ENCODE measurements around the gene EGR4.
A peak's percentile ranks its signal among the peaks of the same experiment; 100 is the strongest.

The EGR4 gene

GRCh38 chr2:73290049-73290839 is 3.1 kb downstream of the EGR4 start:
- no peak overlapping the region for H3K4me3 ChIP-seq (ENCODE audit: low read depth, low read length)

DNA sequence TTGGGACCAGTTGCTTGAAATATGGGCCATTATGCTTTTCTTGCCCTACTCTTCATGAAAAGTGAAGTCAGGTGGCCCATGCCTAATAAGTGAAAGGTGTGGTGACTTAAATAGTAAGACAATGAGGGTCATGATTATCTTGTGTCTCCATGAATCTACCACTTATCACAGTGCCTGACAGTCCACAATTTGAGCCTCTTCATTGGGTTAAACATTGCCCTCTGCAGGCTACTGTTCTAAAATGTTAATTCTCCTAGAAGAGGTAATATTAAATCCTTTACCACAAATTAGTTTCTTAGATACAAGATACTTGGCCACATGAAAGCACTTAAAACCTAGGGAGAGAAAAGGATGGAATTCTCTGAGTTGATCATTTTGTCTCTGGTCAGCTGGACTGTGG is 4.0 kb downstream of the EGR4 start:
- H3K4me3 ChIP-seq (ENCODE audit: low read depth, low read length), result no peak overlapping the region

GRCh38 chr2:73286134-73286655 is 7.2 kb downstream of the EGR4 start:
- H3K4me3 ChIP-seq (ENCODE audit: low read depth, low read length), result no peak overlapping the region

DNA sequence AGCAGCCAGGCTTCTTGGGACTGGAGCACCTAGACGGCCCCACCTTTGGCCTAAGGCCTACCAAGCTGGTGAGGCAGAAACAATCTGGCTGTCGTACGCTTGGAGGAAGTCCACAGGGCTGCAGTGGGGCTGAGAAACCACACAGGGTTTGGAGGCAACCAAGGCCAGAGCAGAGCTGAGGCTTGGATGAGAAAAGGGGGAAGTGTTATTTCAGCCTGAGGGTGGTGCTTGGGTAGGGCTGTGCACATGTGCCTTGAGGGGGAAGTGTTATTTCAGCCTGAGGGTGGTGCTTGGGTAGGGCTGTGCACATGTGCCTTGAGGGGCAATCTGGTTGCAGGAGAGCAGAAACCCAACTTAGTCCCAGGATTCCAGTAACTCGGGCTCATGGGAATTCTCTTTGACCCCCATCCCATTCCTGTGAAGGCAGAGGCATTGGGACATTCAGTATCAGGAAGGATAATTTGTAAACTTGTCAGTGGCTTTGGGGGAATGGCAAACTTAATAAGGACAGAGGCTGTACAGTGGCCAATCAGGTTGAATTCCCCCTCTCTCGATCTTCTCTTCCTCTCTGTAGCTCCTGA is 8.1 kb downstream of the EGR4 start:
- H3K4me3 ChIP-seq (ENCODE audit: low read depth, low read length), result peak overlapping the region; percentile 59

- peak within 1 kb of the TSS; percentile 74 for H3K4me3 ChIP-seq (ENCODE audit: low read depth, low read length)
Measured at GRCh38 chr2:73284296-73285158, 8.8 kb downstream of the EGR4 start, which contains the start of gene FBXO41. FBXO41 (minus strand) TSS chr2:73284478; CDS start chr2:73269630, 14,848 bp downstream.

GRCh38 chr2:73283545-73284295 is 9.6 kb downstream of the EGR4 start:
- peak overlapping the region; percentile 74 for H3K4me3 ChIP-seq (ENCODE audit: low read depth, low read length)

DNA sequence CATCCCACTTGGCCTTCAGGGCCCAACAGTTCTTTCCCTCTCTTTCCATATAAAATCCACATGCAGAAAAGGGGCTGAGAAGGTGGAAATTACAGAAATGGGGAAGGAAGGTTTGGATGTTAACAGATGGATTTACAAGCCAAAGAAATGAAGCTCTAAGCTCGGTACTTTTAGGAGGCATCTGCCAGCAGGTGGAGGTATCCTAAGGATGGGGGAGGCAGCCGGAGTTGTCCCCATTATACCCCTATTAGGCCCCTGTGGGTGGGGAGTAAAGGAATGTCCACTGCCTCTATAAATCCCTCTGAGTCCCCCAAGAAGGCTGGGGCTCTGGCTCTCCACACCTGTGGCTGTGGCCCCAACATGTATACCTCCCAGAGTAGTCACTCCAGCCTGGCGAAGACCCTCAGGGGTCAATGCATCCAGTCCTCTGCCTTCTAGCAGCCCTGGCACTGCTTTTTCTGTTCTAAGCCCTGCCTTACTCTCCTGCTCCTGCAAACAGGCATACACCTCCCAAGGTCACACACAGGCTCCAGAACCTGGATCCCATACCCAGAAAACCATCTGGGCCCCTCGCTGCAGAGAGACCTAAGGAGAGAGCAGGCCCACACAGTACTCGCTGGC is 10.3 kb downstream of the EGR4 start:
- H3K4me3 ChIP-seq (ENCODE audit: low read depth, low read length), result peak overlapping the region; percentile 74

DNA sequence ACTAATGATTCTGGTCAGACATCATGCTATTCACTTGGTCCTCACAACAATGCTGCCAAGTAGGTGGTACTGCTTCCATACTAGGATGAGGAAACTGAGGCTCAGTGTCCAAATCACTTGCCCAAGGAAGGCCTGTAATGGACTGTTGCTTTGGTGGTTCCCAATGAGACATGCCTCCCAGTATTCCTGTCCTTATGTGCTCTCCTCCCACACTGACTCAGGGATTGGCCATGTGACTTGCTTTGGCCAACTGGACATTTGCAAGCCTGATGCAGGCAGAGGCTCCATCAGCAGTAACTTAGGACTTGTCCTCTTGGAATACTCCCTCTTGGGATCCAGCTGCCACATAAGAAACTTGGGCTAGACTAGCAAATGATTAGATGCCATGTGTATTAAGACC is 12.1 kb downstream of the EGR4 start:
- H3K4me3 ChIP-seq (ENCODE audit: low read depth, low read length), result no peak overlapping the region

- no peak overlapping the region for H3K4me3 ChIP-seq (ENCODE audit: low read depth, low read length)
Measured at GRCh38 chr2:73279852-73280251, 13.5 kb downstream of the EGR4 start.

GRCh38 chr2:73272270-73272669 is 21.1 kb downstream of the EGR4 start:
- no peak overlapping the region for H3K4me3 ChIP-seq (ENCODE audit: low read depth, low read length)

- H3K4me3 ChIP-seq (ENCODE audit: low read depth, low read length), result peak overlapping the region; percentile 27
Measured at GRCh38 chr2:73269686-73270465, 23.5 kb downstream of the EGR4 start.

- peak overlapping the region; percentile 27 for H3K4me3 ChIP-seq (ENCODE audit: low read depth, low read length)
Measured at GRCh38 chr2:73268830-73269685, 24.3 kb downstream of the EGR4 start.

DNA sequence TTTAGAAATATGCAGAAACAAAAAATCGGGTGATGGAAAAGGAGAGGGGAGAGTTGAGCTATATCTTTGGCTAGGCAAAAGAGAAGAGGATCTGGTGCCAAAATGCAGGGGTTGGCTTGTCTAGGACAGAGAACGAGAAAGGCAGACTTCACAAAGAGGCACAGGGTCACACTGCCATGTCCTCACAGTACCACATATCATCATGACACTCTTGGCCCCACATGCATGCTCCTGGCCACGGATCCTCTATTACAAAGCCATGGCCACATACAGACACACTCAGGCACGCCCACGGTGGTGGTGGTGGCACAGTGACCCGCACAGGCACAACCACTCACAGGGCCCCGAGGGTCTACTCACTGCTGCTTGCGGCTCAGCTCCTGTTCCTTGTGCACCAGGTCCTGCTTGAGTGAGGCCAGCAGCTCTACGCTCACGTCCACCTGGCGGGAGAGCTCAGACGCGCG is 24.9 kb downstream of the EGR4 start:
- peak overlapping the region; percentile 9 for H3K4me3 ChIP-seq (ENCODE audit: low read depth, low read length)

DNA sequence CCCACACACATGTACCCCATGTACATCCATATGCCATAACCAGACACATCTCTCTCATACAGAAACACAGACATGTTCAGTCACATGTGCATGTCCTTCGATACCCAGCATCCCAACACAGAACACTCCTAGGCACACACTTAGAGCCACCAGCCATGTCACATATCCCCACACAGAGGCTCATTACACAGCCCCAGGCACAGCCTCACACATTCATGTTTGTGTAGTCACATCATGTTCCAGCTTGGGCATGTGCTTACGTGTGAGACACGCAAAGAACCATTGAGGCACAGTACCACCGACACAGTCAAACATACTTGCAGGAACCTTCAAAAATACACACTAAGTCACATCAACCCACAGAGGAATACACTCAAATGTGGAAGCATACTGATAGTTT is 26.3 kb downstream of the EGR4 start:
- no peak overlapping the region for H3K4me3 ChIP-seq (ENCODE audit: low read depth, low read length)

DNA sequence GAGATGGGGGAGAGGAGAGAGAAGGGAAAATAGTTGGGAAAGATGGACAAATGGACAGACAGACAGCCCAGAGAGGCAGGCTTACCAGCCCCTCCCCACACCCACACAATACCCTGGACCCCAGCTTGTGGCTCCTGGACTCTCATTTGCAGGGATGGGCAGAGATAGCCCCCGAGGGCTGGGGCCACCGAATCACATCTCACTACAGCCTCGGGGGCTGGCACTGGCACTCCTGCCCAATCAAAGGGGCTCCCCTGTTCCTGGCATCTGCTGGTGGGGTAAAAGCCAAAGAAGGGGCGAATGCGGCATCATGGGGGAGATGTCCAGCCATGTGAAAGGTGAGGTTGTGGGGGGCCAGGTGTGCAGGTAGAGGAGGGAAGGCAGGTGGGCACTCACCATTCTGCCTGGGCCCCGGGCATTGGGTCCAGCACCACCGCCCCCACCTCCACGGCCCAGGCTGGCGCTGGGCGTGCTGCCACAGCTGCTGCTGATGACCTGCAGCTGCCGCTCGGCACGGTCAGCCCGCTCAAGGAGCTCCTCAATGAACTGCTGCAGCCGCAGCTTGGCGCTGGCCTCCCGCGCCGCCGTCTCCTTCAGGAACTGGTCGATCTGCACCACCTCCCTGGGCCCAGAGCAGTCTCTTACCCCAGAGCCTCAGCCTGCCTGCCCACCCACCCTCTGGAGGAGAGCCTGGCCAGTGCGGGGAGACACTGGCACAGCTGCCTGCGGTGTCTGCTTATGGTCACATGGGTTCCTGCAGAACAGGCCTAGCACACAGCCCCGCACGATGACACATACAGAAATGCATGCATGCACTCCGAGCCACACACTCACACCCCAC is 27.1 kb downstream of the EGR4 start:
- no peak overlapping the region for H3K4me3 ChIP-seq (ENCODE audit: low read depth, low read length)

GRCh38 chr2:73265298-73266060 is 27.9 kb downstream of the EGR4 start:
- no peak overlapping the region for H3K4me3 ChIP-seq (ENCODE audit: low read depth, low read length)

GRCh38 chr2:73264783-73265182 is 28.6 kb downstream of the EGR4 start:
- H3K4me3 ChIP-seq (ENCODE audit: low read depth, low read length), result no peak overlapping the region

Measured in iPS-11a (cell line).